Femur (tissue), 1 donor: ENCODE data around the gene GCC2.
"Not testable (repeated sequence)": the region's sequence is repeated elsewhere in the genome, so short reads cannot be mapped to it uniquely, and the experiment has no call there.

Experiments used
- DNase-seq: peaks from one replicate; pipeline ENCODE4 v3.0.0-alpha.2; 2017

Gene GCC2

GRCh38 chr2:108448678-108449409 is at the start of gene GCC2:
Gene GCC2 (plus strand): TSS chr2:108449206. CDS start chr2:108449275, 69 bp downstream.
- peak; percentile 96 for DNase-seq

GRCh38 chr2:108399479-108399878 is 49.5 kb upstream of the GCC2 start:
- DNase-seq: no peak

GRCh38 chr2:108401800-108402199 is 47.2 kb upstream of the GCC2 start:
- DNase-seq: no peak

GRCh38 chr2:108403494-108403893 is 45.5 kb upstream of the GCC2 start:
- DNase-seq: peak; percentile 20

GRCh38 chr2:108404784-108405397 is 44.1 kb upstream of the GCC2 start:
- DNase-seq: no peak

- DNase-seq: no peak
These were observed 40.9 kb upstream of the GCC2 start for GRCh38 chr2:108407864-108408729.

GRCh38 chr2:108409768-108410167 is 39.2 kb upstream of the GCC2 start:
- no peak for DNase-seq

GRCh38 chr2:108412995-108413710 is 35.9 kb upstream of the GCC2 start:
- no peak for DNase-seq

GRCh38 chr2:108413711-108414095 is 35.3 kb upstream of the GCC2 start:
- no peak for DNase-seq

GRCh38 chr2:108414256-108414876 is 34.6 kb upstream of the GCC2 start:
- no peak for DNase-seq

GRCh38 chr2:108414945-108415344 is 34.1 kb upstream of the GCC2 start:
- no peak for DNase-seq

- no peak for DNase-seq
These were observed 31.8 kb upstream of the GCC2 start for GRCh38 chr2:108417254-108417653.

- DNase-seq: no peak
These were observed 30.6 kb upstream of the GCC2 start for GRCh38 chr2:108418416-108418815.

- DNase-seq: no peak
These were observed 25.9 kb upstream of the GCC2 start for GRCh38 chr2:108423067-108423466.

- DNase-seq: no peak
These were observed 25.3 kb upstream of the GCC2 start for GRCh38 chr2:108423502-108424251.

- no peak for DNase-seq
These were observed 20.6 kb upstream of the GCC2 start for GRCh38 chr2:108428286-108429009.

- DNase-seq: not testable (repeated sequence)
These were observed 13.4 kb upstream of the GCC2 start for GRCh38 chr2:108435578-108435977.

- DNase-seq: no peak
These were observed 12.0 kb upstream of the GCC2 start for GRCh38 chr2:108436976-108437375.

GRCh38 chr2:108441712-108442111 is 7.3 kb upstream of the GCC2 start:
- DNase-seq: no peak

- DNase-seq: no peak
These were observed 3.8 kb upstream of the GCC2 start for GRCh38 chr2:108444941-108445840.
